Measurements from ENCODE around the gene SLIT3.
A peak's percentile ranks its signal among the peaks of the same experiment; 100 is the strongest.

Gene SLIT3

DNA sequence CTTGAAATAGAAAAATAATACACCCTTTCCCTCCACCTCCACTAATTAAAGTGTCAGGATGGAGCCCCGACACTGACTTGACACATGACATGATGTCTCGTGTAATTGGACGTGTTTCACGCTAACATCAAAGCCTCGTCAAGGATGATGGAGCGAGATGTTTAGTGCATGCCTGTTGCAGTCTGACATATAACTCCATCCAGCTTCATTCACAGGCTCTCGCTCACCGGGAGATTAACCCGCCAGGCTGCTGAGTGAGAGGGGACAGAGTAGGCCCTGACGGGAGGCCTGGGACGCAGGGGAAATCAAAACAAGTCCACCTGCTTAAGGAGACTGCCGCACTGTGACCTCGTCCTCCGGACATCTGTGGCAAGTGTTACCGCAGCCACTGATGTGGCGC is 263.5 kb downstream of the SLIT3 start:
- peaks cover 10% of the 10 kb centered on the region for H3K36me3 Mint-ChIP-seq (ENCODE audit: low read depth)
- peaks cover 16% of the 10 kb centered on the region for H3K9me3 Mint-ChIP-seq
- peaks cover 7% of the 10 kb centered on the region for H3K27me3 Mint-ChIP-seq (ENCODE audit: low read depth, poor library complexity)

DNA sequence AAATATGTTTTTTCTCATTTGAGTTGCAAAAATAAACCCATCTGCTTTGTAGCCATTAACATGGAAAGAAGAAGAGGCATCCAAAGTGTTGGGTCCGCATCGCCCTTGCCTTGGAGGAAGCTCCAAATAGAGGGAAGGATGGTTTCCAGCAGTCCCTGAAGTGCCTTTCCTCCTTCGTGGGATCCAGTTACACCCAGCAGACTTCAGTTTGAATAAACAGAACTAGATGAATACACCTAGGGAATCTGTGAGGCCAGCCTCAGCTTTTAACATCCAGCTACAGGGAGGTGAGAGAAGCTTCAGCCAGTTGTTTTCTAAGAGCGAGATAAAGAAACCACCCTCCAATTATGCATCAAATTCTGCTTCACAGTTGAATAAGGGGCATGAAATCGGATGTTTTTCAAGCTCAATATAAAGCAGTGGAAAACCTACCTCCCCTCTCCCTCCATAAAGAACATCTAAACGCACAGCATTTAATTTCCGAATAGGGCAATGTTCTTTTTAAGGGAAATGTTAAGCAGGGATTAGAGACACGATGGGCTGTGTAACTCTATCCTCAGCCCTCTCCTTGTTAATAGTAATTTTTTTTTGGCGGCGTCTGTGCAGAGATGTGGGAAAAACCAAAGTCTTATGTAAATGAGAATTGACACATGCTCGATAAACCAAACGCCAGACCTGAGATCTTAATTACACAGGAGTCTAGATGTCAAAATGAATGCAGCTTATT is 264.7 kb downstream of the SLIT3 start:
- Mint-ChIP-seq H3K27ac (peak overlapping the region; percentile 92), H3K9me3 (peaks cover 12% of the 10 kb centered on the region), H3K4me1 (peaks cover 59% of the 10 kb centered on the region), H3K4me3 (peak overlapping the region; percentile 8), H3K36me3 (ENCODE audit: low read depth) (peaks cover 10% of the 10 kb centered on the region), H3K27me3 (ENCODE audit: low read depth, poor library complexity) (peaks cover 6% of the 10 kb centered on the region)
- DNase-seq, result no peak
- no peak for TF ChIP-seq CTCF (IDR thresholded peaks at IDR 0.05)

More for the DNA sequence above, 263.5 kb downstream of the SLIT3 start:
- peak overlapping the region; percentile 13 for H3K27ac Mint-ChIP-seq
- H3K4me3 Mint-ChIP-seq, result no peak overlapping the region
- peak; percentile 61 for DNase-seq
- no peak for TF ChIP-seq CTCF (IDR thresholded peaks at IDR 0.05)
- H3K4me1 Mint-ChIP-seq, result peaks cover 53% of the 10 kb centered on the region

GRCh38 chr5:169029661-169030274 is 271.2 kb downstream of the SLIT3 start:
- peaks cover 49% of the 10 kb centered on the region for H3K4me1 Mint-ChIP-seq
- peak overlapping the region; percentile 73 for H3K27ac Mint-ChIP-seq
- no peak for DNase-seq
- peaks cover 10% of the 10 kb centered on the region for H3K36me3 Mint-ChIP-seq (ENCODE audit: low read depth)
- TF ChIP-seq CTCF (IDR thresholded peaks at IDR 0.05), result no peak
- H3K9me3 Mint-ChIP-seq, result peaks cover 15% of the 10 kb centered on the region
- H3K27me3 Mint-ChIP-seq (ENCODE audit: low read depth, poor library complexity), result peaks cover 4% of the 10 kb centered on the region
- no peak overlapping the region for H3K4me3 Mint-ChIP-seq

GRCh38 chr5:169029037-169029436 is 271.9 kb downstream of the SLIT3 start:
- peaks cover 55% of the 10 kb centered on the region for H3K4me1 Mint-ChIP-seq
- no peak overlapping the region for H3K4me3 Mint-ChIP-seq
- no peak for TF ChIP-seq CTCF (IDR thresholded peaks at IDR 0.05)
- no peak for DNase-seq
- H3K27me3 Mint-ChIP-seq (ENCODE audit: low read depth, poor library complexity), result peaks cover 4% of the 10 kb centered on the region
- H3K9me3 Mint-ChIP-seq, result peaks cover 12% of the 10 kb centered on the region
- H3K36me3 Mint-ChIP-seq (ENCODE audit: low read depth), result peaks cover 6% of the 10 kb centered on the region
- H3K27ac Mint-ChIP-seq, result no peak overlapping the region

GRCh38 chr5:169027501-169028061 is 273.4 kb downstream of the SLIT3 start:
- TF ChIP-seq CTCF (IDR thresholded peaks at IDR 0.05), result no peak
- peak overlapping the region; percentile 4 for H3K4me3 Mint-ChIP-seq
- peaks cover 58% of the 10 kb centered on the region for H3K4me1 Mint-ChIP-seq
- peak overlapping the region; percentile 39 for H3K27ac Mint-ChIP-seq
- H3K9me3 Mint-ChIP-seq, result peaks cover 3% of the 10 kb centered on the region
- peaks cover 7% of the 10 kb centered on the region for H3K27me3 Mint-ChIP-seq (ENCODE audit: low read depth, poor library complexity)
- DNase-seq, result no peak
- no peaks in the 10 kb centered on the region for H3K36me3 Mint-ChIP-seq (ENCODE audit: low read depth)

Data from nephron progenitor cell (in vitro differentiated cells).